ENCODE results near the gene LENEP.

- TF ChIP-seq, protein P1, sequence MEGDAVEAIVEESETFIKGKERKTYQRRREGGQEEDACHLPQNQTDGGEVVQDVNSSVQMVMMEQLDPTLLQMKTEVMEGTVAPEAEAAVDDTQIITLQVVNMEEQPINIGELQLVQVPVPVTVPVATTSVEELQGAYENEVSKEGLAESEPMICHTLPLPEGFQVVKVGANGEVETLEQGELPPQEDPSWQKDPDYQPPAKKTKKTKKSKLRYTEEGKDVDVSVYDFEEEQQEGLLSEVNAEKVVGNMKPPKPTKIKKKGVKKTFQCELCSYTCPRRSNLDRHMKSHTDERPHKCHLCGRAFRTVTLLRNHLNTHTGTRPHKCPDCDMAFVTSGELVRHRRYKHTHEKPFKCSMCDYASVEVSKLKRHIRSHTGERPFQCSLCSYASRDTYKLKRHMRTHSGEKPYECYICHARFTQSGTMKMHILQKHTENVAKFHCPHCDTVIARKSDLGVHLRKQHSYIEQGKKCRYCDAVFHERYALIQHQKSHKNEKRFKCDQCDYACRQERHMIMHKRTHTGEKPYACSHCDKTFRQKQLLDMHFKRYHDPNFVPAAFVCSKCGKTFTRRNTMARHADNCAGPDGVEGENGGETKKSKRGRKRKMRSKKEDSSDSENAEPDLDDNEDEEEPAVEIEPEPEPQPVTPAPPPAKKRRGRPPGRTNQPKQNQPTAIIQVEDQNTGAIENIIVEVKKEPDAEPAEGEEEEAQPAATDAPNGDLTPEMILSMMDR (conservative IDR thresholded peaks at IDR 0.05; ENCODE audit: low read length): 0 out of 2 replicates have a peak, but pooled peaks have one; percentile 18
- TF ChIP-seq EZH2phosphoT487 (IDR thresholded peaks at IDR 0.05; ENCODE audit: borderline replicate concordance, low read depth, low read length): no peak
Measured at GRCh38 chr1:154951901-154952657, 41.3 kb upstream of the LENEP start.
